Right renal cortex interstitium (tissue), 3 donors: ENCODE measurements around the gene MCCC1. TPM values are rescaled to one million over a fixed set of nuclear protein-coding genes. Genes with fewer than 3 reads are reported as not detected.

Source experiments
- polyA plus RNA-seq, 3 donors: library from polyadenylated mRNA; unstranded; fragments of 120-200 nt; gene quantifications; one replicate each; pipeline ENCODE4 v1.2.1, GENCODE V29; 2013; ENCODE audit not compliant: insufficient read length in 3 of 3

Gene MCCC1
- polyA plus RNA-seq, 3 donors = 55.6 to 63.3 (median 61.2) TPM

Other genes starting within 250 kb of the MCCC1 start
- 10 to 100 TPM; 55.7 to 60.8 (median 60.3) TPM for gene DCUN1D1, start 119.0 kb downstream of the MCCC1 start, polyA plus RNA-seq
- gene LAMP3, start 63.2 kb upstream of the MCCC1 start, polyA plus RNA-seq = 1 to 10 TPM; 2.7 to 4.3 (median 3.0) TPM
- gene B3GNT5, start 153.8 kb upstream of the MCCC1 start, polyA plus RNA-seq = 10 to 100 TPM; 23.8 to 24.9 (median 24.5) TPM